ENCODE results near the gene ASTN1.

DNA sequence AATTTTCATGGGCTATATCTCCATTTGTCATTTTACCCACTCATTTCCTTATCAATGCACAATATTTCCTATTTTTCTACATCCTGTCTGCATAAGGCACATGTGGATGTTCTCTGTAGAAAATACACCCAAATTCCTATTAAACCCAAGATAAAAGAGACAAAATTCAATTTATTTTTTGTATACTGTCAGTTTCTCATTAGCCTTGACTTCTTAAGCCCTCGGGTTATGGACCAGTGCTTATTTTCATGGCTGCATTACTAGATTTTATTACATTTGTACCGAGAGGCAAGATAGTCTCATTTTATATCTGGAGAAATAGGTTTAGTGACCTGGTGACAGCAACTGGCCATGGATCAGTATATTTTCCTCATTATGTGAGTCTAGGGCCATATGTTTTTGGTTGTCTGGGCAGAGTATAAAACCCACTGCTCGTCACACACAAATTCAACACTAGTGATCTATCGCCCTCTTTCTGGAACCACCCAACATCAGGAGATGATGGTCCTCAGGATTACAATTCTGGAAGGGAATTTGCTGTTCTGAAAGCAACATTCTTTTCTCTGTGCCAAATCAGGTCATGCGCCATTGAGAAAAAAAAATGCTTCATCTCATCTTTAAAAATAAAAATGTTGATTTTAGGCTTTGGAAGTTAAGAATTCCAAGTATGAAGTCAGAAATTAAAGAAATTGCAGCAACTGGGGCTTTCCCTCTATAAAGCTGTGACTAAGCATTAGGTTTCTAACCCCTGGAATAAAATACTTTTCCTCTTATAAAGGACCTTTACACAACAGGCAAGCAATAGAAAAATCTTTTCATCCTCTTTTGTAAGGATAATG, 81.4 kb downstream of the ASTN1 start:
- TF ChIP-seq, protein P1, sequence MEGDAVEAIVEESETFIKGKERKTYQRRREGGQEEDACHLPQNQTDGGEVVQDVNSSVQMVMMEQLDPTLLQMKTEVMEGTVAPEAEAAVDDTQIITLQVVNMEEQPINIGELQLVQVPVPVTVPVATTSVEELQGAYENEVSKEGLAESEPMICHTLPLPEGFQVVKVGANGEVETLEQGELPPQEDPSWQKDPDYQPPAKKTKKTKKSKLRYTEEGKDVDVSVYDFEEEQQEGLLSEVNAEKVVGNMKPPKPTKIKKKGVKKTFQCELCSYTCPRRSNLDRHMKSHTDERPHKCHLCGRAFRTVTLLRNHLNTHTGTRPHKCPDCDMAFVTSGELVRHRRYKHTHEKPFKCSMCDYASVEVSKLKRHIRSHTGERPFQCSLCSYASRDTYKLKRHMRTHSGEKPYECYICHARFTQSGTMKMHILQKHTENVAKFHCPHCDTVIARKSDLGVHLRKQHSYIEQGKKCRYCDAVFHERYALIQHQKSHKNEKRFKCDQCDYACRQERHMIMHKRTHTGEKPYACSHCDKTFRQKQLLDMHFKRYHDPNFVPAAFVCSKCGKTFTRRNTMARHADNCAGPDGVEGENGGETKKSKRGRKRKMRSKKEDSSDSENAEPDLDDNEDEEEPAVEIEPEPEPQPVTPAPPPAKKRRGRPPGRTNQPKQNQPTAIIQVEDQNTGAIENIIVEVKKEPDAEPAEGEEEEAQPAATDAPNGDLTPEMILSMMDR (IDR thresholded peaks at IDR 0.05): no peak
- TF ChIP-seq POLR2A (IDR thresholded peaks at IDR 0.05): no peak
